K562 (cell line): ENCODE results near the gene MIS18A. TPM values are rescaled to one million over a fixed set of nuclear protein-coding genes. Genes with fewer than 3 reads are reported as not detected.

ENCODE experiments used
- AFF4 ChIP-seq: sonication (generic); formaldehyde crosslinking; IDR thresholded peaks from 2 replicates; pipeline ENCODE4 v1.8.0; 2023; ENCODE audit warnings: mild to moderate bottlenecking, missing genetic modification reagents
- E2F4 ChIP-seq: sonication (generic); formaldehyde crosslinking; IDR thresholded peaks from 2 replicates; pipeline ENCODE4 v1.8.0; 2022; ENCODE audit warnings: mild to moderate bottlenecking, low read depth, missing genetic modification reagents
- NFXL1 ChIP-seq: fragments of 450-650 bp; formaldehyde crosslinking; IDR thresholded peaks from 2 replicates; pipeline ENCODE4 v1.4.0; 2021; ENCODE audit warnings: mild to moderate bottlenecking
- RUNX1 ChIP-seq: sonication (generic); IDR thresholded peaks from 2 replicates; pipeline ENCODE4 v1.6.1; 2016; ENCODE audit warnings: antibody characterized with exemption, low read depth
- polyA plus RNA-seq, 8 experiments: library from polyadenylated mRNA; depleted of rRNA in 4 of 8; stranded (reverse) in 5 of 8; unstranded in 3 of 8; fragments of >200 nt; fragmentation: Nextera tagmentation in 2 of 8; fragmentation: Illumina TruSeq in 1 of 8; extraction: Ambion mirVana in 2 of 8; extraction: Trizol in 1 of 8; gene quantifications; 2 replicates each; pipeline versions ENCODE4 v1.2.1 to v1.2.3, GENCODE V29; 2011 to 2014; ENCODE audit warnings: inconsistent platforms in 1 of 8, missing spikeins in 1 of 8
- total RNA-seq, 7 experiments: library from RNA; depleted of rRNA in 6 of 7; stranded (reverse); fragments of >200 nt in 6 of 7; fragmentation: Illumina TruSeq in 2 of 7; extraction: Trizol in 2 of 7; gene quantifications; 2 replicates each; pipeline versions ENCODE4 v1.2.1 to v1.2.3, GENCODE V29; 2011 to 2021; ENCODE audit warnings: low replicate concordance in 1 of 7

MIS18A gene
- total and polyA plus RNA-seq, 9 of the 15 experiments (the other 6 are each of a cell fraction or from before 2014, with no cell fraction given): 17.7 to 75.3 (median 60.3) TPM

DNA sequence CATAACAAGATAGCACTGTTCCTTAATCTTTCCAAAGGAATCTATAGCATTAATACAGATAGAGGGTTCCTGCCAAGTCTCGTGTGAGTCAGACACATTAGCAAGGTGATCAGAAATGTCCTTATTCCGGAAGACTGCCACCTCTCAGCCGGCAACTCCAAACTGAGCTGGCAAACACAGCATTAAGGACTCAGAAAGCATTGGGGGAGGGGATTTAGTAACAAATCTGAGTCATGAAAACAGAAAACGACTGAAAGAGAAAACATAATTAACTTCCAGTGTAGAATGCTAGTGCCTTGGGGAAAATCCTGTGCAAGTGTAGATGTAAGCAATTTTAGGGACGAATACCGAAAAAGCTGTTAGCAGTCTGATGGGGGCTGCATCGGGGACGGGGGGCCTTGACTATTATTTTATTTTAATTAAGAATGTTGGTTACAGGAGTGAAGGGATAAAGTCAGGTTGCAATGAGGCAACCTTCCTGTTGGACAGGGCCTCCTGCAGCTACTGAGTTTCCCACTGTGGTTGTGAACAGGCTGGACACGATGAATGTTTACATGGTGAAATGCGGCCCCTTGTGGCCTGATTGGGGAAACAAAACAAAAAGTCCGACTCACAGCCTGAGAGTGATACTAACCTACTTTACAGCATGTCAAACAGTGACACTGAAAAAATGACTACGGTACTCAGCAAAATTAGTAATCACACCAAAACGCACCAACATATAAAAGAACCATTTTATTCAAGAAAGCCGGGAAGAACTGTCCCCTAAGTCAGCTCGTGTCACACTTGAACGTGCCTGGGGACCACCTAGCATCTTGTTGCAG, 20.7 kb downstream of the MIS18A start (continued):
- no peak for TF ChIP-seq RUNX1
- no peak for TF ChIP-seq E2F4 (CRISPR knock-in tag)
- no peak for TF ChIP-seq NFXL1 (CRISPR knock-in tag)
- TF ChIP-seq AFF4 (CRISPR knock-in tag): no peak
